Forelimb muscle (tissue), 1 donor: ENCODE results near the gene DPF3. TPM values are rescaled to one million over a fixed set of nuclear protein-coding genes. Genes with fewer than 3 reads are reported as not detected.
"Not testable (repeated sequence)": the region's sequence is repeated elsewhere in the genome, so short reads cannot be mapped to it uniquely, and the experiment has no call there.

Source experiments
- DNase-seq: peaks from one replicate; pipeline ENCODE4 v3.0.0-alpha.2; 2013; ENCODE audit warnings: low read depth
- polyA plus RNA-seq: library from polyadenylated mRNA; unstranded; fragments of 120-200 nt; gene quantifications from one replicate; pipeline ENCODE4 v1.2.1, GENCODE V29; 2013; ENCODE audit not compliant: insufficient read length

DPF3 gene
- polyA plus RNA-seq, 1 donor, result 4.6 TPM

- no peak for DNase-seq
Measured at GRCh38 chr14:72880820-72881219, 13.1 kb downstream of the DPF3 start.

GRCh38 chr14:72880164-72880563 is 13.7 kb downstream of the DPF3 start:
- no peak for DNase-seq

- no peak for DNase-seq
Measured at GRCh38 chr14:72879431-72879830, 14.5 kb downstream of the DPF3 start.

GRCh38 chr14:72878746-72879145 is 15.2 kb downstream of the DPF3 start:
- no peak for DNase-seq

- DNase-seq, result no peak
Measured at GRCh38 chr14:72876710-72877063, 17.2 kb downstream of the DPF3 start.

- DNase-seq, result no peak
Measured at GRCh38 chr14:72876005-72876709, 17.7 kb downstream of the DPF3 start.

GRCh38 chr14:72870878-72871277 is 23.0 kb downstream of the DPF3 start:
- not testable (repeated sequence) for DNase-seq

- DNase-seq, result no peak
Measured at GRCh38 chr14:72869407-72870329, 24.2 kb downstream of the DPF3 start.

GRCh38 chr14:72868500-72868899 is 25.4 kb downstream of the DPF3 start:
- DNase-seq, result no peak

GRCh38 chr14:72864712-72865365 is 29.1 kb downstream of the DPF3 start:
- DNase-seq, result no peak

GRCh38 chr14:72863216-72864006 is 30.5 kb downstream of the DPF3 start:
- DNase-seq, result no peak

- no peak for DNase-seq
Measured at GRCh38 chr14:72856530-72857266, 37.2 kb downstream of the DPF3 start.

GRCh38 chr14:72855913-72856312 is 38.0 kb downstream of the DPF3 start:
- DNase-seq, result no peak

- no peak for DNase-seq
Measured at GRCh38 chr14:72852194-72852593, 41.7 kb downstream of the DPF3 start.

- no peak for DNase-seq
Measured at GRCh38 chr14:72851635-72852034, 42.3 kb downstream of the DPF3 start.

- no peak for DNase-seq
Measured at GRCh38 chr14:72850360-72850759, 43.5 kb downstream of the DPF3 start.

GRCh38 chr14:72849222-72849621 is 44.7 kb downstream of the DPF3 start:
- no peak for DNase-seq

- no peak for DNase-seq
Measured at GRCh38 chr14:72847721-72848120, 46.2 kb downstream of the DPF3 start.

GRCh38 chr14:72845683-72846082 is 48.2 kb downstream of the DPF3 start:
- no peak for DNase-seq

- DNase-seq, result no peak
Measured at GRCh38 chr14:72845196-72845595, 48.7 kb downstream of the DPF3 start.

- no peak for DNase-seq
Measured at GRCh38 chr14:72844524-72844923, 49.4 kb downstream of the DPF3 start.
